T47D (cell line): ENCODE results near the gene PNPLA2.
A peak's percentile ranks its signal among the peaks of the same experiment; 100 is the strongest.

Experiments
- DNase-seq, 2 experiments: peaks; one replicate each; pipeline versions ENCODE4 v3.0.0 to v3.0.0-alpha.2; 2011 to 2012; ENCODE audit warnings: low read depth in 1 of 2, low spot score in 1 of 2
- JUND ChIP-seq: IDR thresholded peaks from 2 replicates; pipeline ENCODE4 v1.6.1; 2012; ENCODE audit warnings: low read depth
- in situ Hi-C: cut with HindIII; loops from 2 replicates; pipeline ENCODE4 v1.10.0; 2016; ENCODE audit warnings: low sequenced_read_pairs, low pct_unique_long_range_greater_than_20kb

The PNPLA2 gene

DNA sequence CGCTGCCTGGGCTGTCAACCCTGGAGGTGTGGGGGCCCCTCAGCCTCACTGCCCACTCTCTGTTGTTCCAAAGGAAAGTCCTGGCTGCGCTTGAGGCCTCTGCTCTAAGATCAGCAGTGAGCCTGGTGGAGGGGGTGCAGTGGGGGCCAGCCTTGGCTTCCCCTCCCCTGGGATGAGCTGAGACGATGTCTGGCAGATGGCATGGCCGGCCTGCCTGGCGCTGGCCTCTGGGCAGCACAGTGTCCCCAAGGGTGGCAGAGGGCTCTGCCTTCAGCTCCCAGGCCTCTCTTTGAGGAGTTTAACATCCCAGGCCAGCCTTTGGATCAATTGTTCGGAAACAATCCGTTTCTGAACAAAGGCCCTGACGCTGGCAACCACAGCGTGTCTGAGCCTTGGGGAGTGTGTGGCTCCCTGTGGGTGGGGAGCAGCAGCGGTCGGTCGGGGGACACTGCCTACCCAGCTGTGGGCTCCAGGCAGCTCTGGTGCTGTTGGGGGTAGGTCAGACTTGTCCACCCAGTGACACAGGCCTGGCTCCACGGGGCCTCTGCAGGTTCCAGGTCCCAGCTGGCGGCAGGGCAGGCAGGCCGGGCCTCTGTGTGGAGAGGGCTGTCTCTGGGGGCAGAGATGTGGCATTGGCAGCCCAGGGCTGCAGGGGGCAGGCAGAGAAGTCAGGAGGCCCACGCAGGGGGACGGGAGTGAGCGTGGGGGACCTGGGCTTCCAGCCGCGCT is 36.1 kb downstream of the PNPLA2 start:
- TF ChIP-seq JUND, result no peak

DNA sequence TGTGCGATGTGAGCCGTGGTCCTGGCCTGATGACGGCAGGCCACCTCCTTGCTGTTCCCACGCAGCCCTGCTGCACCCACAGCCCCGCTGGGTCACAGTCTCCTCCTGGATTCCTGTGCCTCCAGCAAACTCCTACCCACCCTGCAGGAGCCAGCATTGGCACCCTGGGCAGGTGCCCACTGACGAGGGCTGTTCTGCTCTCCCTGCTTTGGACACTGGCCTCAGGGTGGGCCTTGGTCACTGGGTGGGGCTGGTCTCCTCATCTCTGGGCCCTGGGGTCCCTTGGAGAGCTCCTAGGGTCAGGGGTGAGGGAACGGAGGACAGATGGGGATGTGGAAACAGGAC is 36.6 kb downstream of the PNPLA2 start:
- in situ Hi-C loops, result no loop called here
- DNase-seq, result no peak
- TF ChIP-seq JUND, result no peak

More for the DNA sequence above, 36.1 kb downstream of the PNPLA2 start:
- in situ Hi-C loops, result no loop called here
- no peak for DNase-seq

DNA sequence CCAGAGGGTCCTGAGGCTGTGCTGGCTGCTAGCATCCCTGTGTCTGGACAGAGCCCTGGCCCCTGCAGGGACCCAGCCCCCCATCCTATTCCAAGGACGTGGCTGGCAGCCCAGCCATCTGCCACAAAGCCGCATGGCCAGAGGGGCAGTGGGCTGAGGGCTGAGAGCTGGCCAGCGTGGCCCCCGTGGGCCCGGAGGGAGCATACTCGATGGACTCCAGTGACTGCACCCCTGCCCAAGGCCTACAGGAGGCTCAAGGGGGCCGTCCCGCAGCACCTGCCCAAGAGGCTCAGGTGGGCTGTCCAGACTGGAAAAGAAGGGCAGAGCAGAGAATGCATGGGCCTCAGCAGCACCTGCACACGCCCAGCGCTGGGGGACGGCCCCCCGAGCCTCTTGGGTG is 37.1 kb downstream of the PNPLA2 start:
- no peak for TF ChIP-seq JUND
- no peak for DNase-seq
- in situ Hi-C loops, result no loop called here

DNA sequence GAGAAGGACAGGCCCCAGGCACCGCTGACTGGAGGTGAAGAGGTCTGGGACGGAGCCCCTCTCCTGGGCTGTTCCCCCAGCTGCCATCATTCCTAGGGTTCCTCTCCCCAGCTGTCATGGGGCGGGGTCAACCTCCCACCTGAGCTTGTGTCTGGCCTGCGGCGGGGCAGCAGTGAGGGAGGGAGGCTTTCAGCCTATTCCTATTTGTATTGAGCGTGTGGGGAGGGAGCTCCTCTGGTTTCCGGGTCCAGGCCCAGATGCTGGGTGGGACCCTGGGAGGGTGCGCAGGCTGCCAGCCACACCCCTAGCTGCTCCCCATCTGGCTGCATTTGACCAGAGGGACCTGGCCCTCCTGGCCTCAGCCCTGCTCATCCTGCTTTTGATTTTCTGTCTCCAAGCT is 37.7 kb downstream of the PNPLA2 start:
- in situ Hi-C loops, result no loop called here
- TF ChIP-seq JUND, result no peak
- DNase-seq, result no peak

DNA sequence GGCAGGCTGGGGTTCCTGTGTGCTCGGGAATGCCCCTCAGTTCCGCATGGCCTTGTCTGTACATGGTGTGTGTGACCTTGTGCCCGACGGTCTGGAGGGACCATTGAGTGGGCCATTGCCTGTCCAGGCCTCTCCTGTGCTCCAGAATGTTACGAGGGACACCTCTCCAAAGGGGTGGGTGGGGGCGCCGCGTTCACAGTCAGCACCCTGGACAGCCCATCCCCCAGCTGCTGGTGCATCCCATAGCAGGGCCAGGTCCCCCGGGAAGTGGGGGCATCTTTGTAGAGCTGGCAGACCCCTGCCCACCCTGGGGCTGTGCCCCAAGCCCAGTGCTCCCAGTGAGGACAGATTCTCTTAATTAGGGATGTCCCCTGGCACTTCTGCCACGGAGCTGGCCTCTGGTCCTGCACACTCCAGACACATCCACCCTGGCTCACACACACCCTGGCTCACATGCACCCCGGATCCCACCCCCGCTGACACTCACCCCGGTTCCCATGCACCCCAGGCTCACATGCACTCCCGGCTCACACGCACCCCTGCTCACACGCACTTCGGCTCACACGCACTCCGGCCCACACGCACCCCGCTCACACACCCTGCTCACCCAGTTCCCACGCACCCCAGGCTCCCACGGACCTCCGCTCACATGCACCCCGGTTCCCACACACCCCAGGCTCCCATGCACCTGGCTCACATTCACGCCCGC is 39.5 kb downstream of the PNPLA2 start:
- in situ Hi-C loops, result no loop called here
- no peak for TF ChIP-seq JUND
- no peak for DNase-seq

DNA sequence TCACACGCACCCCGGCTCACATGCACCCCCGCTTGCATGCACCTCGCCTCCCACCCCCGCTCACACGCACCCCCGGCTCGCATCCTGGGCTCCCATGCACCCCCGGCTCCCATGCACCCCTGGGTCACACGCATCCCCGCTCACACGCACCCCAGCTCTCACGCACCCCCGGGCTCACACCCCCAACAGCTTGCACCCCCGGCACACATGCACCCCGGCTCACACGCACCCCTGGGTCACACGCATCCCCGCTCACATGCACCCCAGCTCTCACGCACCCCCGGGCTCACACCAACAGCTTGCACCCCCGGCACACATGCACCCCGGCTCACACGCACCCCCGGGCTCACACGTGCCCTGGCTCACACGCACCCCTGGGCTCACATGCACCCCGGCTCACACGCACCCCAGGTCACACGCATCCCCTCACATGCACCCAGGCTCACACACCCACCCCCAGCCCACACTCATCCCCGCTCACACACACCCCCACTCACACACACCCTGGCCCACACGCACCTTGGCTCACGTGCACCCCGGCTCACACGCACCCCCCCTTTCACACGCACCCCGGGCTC is 40.1 kb downstream of the PNPLA2 start:
- in situ Hi-C loops, result no loop called here
- TF ChIP-seq JUND, result no peak
- no peak for DNase-seq

DNA sequence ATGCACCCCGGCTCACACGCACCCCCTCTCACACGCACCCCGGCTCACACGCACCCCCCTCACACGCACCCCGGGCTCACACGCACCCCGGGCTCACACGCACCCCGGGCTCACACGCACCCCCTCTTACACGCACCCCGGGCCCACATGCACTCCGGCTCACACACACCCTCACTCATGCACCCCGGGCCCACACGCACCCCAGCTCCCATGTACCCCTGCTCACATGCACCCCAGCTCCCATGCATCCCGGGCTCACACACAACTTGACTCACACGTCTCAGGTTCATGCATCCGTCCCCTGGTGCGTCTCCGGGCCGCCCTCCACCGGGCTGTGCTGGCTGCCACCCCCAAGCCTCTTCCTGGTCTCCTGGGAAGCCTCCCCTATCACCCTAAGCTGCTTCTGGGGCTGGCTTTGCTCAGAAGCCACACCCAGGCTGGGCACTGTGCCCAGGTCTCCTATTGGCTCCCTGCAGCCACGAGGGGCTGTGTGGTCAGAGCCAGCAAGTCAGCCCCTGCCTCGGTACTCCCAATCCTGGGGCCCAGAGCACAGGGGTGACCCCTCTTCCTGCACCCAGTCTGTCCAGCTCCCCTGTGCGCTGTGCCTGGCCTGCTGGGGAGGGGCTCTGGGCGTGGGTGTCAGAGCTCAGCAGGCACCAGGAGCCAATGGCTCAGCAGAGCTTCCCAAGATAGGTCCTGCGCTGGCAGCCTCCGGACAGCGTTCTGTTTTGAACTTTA is 40.8 kb downstream of the PNPLA2 start:
- peak in 1 of 2 experiments; percentile 42 for DNase-seq
- in situ Hi-C loops, result no loop called here
- TF ChIP-seq JUND, result no peak

DNA sequence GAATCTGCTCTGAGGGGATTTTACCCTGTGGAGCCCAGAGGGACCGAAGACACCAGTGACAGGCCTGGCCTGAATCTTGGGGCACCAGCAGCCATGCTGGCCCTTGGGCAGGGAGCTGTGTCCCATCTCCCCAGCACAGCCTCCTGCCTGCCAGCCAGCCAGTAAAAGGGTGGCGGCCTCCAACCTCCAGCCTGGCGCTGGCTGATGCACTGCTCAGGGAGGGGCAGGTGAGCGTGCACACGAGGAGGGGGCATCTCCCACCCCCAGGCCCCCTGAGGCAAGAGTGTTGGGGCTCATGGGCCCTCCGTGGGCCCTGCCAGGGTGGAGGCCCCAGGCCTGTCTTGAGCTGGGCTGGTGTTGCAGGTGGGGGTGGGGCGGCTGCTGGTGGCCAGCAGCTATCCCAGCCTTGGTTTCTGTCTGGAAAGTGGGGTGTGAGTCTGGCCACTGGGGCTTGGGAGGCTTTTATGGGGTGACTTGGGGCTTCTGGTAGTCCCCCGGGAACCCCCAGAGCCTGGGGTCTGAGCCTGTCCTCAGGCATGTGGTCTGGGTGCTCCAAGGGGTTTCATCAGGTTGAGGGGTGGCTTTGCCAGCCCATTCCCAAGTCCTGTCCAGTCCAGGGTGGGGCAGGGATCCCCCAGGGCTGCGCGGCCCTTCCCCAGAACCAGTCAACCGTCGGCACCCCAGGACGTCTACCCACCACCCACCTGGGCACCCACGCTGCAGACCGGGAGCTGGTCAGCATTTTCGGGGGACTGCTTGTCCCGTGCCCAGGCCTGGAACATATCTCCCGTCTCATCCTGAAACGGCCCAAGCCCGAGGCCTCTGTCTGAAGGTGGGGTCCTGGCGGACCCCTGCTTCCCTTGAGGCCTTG is 41.8 kb downstream of the PNPLA2 start:
- in situ Hi-C loops, result no loop called here
- no peak for TF ChIP-seq JUND
- DNase-seq, result no peak

DNA sequence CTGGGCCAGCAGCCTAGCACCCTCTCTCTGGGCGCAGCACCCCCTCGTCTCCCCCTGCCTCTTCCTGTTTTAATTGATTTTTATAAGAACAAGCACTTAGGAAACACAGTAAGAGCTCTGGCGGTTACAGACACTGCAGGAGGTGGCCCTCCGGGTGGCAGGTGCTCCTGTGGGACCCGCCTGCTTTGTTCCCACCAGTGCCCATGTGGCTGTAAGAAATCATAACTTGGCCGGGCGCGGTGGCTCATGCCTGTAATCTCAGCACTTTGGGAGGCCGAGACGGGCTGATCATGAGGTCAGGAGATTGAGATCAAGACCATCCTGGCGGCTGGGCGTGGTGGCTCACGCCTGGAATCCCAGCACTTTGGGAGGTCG is 42.4 kb downstream of the PNPLA2 start:
- no peak for TF ChIP-seq JUND
- no peak for DNase-seq
- in situ Hi-C loops, result no loop called here

DNA sequence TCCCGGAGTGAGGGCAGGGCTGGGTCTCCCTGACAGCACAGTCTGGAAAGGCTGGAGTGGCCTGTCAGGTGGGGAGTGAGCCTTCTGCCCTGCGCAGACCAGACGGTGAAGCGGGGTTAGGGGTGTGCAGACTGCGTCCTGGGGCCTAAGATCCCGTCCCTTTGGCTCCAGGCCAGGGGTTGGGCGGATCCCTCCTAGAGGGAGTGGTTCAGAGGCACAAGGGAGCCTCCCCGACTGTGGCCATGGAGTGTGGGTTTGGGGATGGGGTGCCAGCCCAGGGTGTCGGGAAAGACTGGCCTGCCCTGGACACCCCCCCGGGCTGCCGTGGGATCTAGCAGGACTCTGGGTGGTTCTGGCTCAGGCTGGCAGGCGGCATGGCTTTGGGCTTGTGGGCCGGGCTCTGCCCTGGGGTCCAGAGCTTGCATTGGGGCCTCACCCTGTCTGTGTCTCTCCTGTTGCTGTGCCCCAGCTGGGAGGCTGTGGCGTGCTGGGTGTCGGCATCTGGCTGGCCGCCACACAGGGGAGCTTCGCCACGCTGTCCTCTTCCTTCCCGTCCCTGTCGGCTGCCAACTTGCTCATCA is 43.5 kb downstream of the PNPLA2 start:
- no peak for DNase-seq
- in situ Hi-C loops, result no loop called here
- TF ChIP-seq JUND, result no peak

DNA sequence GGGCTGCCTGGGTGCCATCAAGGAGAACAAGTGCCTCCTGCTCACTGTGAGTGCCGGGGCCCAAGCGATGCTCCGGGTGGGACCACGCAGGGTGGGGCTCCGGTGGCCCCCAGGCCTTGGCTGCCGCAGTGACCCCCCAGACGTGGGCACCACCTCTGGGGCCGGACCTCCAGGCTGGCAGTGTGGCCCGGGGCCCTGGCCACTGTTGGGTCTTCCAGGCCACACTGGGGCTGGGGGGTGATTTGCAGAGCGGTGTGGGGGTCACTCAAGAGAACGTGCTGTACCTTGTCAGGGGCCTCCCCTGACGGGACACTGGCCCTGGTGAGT is 43.9 kb downstream of the PNPLA2 start:
- DNase-seq, result no peak
- TF ChIP-seq JUND, result no peak
- in situ Hi-C loops, result no loop called here
